ENCODE data around the gene OR1I1.

Gene OR1I1

DNA sequence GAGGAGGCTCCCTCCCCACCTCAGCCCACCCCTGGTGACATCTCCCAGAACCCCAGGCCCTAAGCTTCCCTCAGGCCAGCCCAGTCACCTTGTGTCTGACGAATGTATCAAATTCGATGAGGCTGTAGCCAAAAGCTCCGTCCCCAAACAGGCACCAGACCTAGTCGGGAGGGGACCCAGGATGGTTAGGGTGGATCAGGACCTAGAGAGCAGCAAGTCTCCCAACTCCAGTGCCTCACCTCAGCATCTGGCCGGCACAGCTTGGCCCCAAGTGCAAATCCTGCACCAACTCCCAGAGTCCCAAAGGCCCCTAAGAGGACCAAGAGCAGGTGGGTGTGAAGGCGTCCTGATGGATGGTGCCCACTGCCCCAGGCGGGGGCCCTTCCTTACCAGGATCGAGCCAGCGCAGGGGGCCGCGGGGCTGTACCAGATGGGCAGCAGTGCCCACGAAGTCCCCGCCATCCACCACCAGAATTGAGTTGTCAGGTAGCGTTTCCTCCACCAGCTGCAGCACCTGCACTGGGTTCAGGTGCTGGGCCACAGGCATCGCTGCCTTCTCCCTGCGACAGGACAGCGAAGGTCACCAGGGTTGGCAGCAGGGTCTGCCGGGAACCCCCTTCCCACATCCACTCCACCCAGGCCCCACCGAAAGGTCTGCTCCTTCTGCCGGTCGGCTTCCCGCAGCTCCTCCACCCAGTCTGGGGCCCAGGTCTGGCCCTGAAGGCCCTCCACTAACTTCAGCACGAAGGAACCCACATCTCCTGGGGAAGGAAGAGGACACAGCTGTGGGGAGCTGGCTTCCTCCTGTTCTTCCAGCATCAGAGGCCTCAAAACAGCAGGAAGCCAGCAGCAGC, 34.0 kb downstream of the OR1I1 start:
- no peak for DNase-seq (ENCODE audit: low read depth)
- TF ChIP-seq, protein P1, sequence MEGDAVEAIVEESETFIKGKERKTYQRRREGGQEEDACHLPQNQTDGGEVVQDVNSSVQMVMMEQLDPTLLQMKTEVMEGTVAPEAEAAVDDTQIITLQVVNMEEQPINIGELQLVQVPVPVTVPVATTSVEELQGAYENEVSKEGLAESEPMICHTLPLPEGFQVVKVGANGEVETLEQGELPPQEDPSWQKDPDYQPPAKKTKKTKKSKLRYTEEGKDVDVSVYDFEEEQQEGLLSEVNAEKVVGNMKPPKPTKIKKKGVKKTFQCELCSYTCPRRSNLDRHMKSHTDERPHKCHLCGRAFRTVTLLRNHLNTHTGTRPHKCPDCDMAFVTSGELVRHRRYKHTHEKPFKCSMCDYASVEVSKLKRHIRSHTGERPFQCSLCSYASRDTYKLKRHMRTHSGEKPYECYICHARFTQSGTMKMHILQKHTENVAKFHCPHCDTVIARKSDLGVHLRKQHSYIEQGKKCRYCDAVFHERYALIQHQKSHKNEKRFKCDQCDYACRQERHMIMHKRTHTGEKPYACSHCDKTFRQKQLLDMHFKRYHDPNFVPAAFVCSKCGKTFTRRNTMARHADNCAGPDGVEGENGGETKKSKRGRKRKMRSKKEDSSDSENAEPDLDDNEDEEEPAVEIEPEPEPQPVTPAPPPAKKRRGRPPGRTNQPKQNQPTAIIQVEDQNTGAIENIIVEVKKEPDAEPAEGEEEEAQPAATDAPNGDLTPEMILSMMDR (conservative IDR thresholded peaks at IDR 0.05; ENCODE audit: control insufficient read depth, insufficient read depth, low read depth, low read length), result no peak
- no peak overlapping the region for H3K4me3 ChIP-seq (ENCODE audit: control insufficient read depth, low read depth, low read length)

DNA sequence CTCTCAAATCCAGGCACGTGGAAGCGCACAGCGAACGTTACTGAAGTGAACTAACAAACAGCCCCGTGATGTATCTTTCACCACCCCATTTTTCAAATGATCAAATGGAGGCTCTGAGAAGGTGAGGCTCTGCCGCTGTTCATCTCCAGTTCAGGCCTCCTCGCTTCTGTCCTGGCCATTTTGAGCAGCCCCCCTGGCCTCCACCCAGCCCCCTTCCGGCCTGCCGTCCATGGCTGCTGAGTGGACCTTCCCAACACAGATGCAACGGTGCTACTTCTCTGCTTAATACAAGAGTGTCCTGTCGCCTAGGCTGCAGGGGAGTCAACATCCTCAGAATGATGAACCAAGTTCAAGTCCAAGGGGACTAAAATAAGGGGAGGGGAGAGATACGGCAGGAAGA, 34.8 kb downstream of the OR1I1 start:
- DNase-seq (ENCODE audit: low read depth), result no peak
- H3K4me3 ChIP-seq (ENCODE audit: control insufficient read depth, low read depth, low read length), result no peak overlapping the region
- TF ChIP-seq, protein P1 (conservative IDR thresholded peaks at IDR 0.05; ENCODE audit: control insufficient read depth, insufficient read depth, low read depth, low read length), result no peak

DNA sequence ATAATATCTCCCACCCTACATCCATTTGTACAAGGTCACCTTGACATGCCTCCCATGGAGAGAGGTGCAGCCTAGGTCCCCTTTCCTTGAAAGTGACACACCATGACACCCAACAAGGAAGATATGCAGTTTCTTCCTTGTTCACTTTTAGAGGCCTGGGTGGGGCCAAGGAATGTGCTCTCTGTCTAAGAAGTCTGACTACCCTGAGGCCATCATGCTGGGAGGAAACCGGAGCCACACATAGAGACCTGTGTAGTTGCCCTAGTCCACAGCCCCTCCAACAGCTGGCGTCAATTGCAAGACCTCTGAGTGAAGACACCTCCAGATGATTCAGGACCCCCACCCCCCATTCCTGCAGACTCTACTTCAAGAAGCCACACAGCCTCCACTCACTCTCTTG, 36.2 kb downstream of the OR1I1 start:
- no peak for DNase-seq (ENCODE audit: low read depth)
- TF ChIP-seq, protein P1 (conservative IDR thresholded peaks at IDR 0.05; ENCODE audit: control insufficient read depth, insufficient read depth, low read depth, low read length), result no peak
- no peak overlapping the region for H3K4me3 ChIP-seq (ENCODE audit: control insufficient read depth, low read depth, low read length)

DNA sequence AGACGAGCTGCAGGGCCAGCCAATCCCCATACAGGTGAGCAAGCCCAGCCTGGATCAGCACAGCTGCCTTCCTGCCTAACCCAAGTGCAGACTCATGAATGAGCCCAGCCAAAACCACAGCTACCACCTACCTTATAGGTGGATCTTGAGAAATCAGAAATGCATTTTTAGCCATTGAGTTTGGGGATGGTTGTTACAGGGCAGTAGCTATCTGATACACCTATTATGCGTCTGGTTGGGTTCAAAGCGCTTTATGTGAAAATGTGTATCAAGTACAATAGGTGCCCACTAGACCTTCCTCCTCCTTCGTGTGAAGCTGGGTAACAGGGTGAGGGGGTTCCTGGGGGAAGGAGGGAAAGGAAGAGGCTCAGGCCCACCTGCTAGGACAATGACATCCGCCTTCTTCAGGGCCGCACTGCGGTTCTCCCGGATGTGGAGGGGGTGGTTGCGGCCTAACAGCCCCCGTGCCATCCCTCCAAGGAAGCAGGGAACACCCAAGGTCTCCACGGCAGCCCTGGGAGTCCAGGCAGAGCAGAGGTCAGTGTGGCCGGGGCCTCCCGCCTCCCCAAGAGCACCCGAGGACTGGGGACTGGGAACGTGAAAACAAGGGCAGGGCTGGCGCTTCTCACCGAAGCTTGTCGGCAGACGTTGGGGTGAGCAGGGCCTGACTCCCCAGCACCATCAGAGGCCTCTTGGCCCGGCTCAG, 36.9 kb downstream of the OR1I1 start:
- H3K4me3 ChIP-seq (ENCODE audit: control insufficient read depth, low read depth, low read length), result no peak overlapping the region
- TF ChIP-seq, protein P1 (conservative IDR thresholded peaks at IDR 0.05; ENCODE audit: control insufficient read depth, insufficient read depth, low read depth, low read length), result no peak
- DNase-seq (ENCODE audit: low read depth), result no peak

DNA sequence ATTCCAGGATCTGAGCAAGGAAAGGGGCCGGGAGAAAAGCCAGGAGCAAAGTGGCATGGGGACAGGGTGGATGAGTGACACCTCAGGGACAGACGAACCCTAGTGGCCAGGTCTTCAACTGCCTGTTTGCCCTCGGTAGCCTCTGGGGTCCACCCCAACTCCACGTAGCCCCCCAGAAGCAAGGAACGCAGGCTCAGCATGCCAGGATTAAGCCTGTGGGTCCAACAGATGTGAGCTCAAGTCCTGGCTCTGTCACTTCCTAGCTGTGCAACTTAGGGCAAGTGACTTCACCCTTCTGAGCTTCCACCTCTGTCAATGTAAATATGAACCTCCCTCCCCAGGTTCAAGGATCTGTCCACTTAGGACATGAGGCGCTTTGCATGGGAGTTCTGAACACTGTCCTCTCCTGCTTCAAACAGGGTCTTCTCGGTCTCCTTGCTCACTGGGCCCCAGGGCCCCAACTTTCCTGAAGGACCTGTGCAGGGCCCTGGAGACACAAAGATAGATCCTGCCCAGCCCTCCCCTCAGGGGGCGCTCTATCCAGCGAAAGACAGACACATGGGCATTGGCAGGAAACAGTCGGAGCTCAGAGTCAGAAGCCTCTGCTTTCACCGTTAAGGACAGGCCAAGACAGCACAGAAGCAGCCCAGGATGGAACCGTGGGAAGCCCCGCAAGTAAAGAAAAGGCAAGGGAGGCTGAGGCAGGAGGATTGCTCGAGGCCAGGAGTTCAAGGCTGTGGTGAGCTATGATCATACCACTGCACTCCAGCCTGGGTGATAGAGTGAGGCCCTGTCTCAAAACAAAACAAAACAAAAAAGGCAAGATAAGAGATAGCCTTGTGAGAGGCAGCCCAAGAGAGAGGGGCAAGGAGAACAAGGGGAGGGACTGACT, 38.4 kb downstream of the OR1I1 start:
- no peak overlapping the region for H3K4me3 ChIP-seq (ENCODE audit: control insufficient read depth, low read depth, low read length)
- DNase-seq (ENCODE audit: low read depth), result no peak
- TF ChIP-seq, protein P1 (conservative IDR thresholded peaks at IDR 0.05; ENCODE audit: control insufficient read depth, insufficient read depth, low read depth, low read length), result no peak

DNA sequence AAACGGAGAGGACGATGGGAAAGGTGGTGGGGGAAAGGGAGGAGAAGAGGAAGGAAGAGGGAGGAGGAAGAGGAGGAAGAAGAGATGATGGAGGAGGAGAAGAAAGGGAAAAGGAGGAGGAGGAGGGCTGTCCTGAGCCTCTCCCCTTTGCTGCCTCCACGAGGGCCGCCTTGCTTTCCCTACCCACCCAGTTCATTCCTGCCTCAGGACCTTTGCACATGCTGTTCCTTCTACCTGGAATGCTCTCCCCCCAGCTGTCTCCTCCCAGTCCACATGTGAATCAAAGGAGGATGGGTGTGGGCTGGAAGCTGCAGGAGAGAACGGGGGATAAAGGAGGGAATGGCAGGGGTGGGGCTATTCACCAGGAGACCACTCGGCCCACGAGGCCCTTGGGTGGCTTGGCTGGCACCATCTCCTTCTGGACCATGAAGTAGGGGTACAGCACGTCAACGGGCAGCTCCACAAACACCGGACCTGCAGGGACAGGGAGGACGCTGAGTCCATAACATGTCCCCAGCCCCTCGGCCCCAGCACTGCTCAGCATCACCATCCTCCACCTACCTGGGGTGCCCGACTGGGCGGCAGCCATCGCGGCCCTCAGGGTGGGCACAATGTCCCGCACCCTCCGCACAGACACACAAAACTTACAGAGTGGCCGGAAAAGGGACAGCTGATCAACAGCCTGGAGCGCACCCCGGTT, 40.5 kb downstream of the OR1I1 start:
- no peak overlapping the region for H3K4me3 ChIP-seq (ENCODE audit: control insufficient read depth, low read depth, low read length)
- TF ChIP-seq, protein P1 (conservative IDR thresholded peaks at IDR 0.05; ENCODE audit: control insufficient read depth, insufficient read depth, low read depth, low read length), result no peak
- DNase-seq (ENCODE audit: low read depth), result no peak

Data from fibroblast of mammary gland (primary cell).